ENCODE data around the gene MTUS2.

GRCh38 chr13:29020314-29020713, 200.2 kb downstream of the MTUS2 start:
- TF ChIP-seq, protein P1, sequence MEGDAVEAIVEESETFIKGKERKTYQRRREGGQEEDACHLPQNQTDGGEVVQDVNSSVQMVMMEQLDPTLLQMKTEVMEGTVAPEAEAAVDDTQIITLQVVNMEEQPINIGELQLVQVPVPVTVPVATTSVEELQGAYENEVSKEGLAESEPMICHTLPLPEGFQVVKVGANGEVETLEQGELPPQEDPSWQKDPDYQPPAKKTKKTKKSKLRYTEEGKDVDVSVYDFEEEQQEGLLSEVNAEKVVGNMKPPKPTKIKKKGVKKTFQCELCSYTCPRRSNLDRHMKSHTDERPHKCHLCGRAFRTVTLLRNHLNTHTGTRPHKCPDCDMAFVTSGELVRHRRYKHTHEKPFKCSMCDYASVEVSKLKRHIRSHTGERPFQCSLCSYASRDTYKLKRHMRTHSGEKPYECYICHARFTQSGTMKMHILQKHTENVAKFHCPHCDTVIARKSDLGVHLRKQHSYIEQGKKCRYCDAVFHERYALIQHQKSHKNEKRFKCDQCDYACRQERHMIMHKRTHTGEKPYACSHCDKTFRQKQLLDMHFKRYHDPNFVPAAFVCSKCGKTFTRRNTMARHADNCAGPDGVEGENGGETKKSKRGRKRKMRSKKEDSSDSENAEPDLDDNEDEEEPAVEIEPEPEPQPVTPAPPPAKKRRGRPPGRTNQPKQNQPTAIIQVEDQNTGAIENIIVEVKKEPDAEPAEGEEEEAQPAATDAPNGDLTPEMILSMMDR (IDR thresholded peaks at IDR 0.05 in 2 of 3, conservative IDR thresholded peaks at IDR 0.05 in 1 of 3; ENCODE audit: insufficient read depth in 2 of 3, low read depth in 1 of 3, low read length in 3 of 3), result no peak
- TF ChIP-seq, protein P2, sequence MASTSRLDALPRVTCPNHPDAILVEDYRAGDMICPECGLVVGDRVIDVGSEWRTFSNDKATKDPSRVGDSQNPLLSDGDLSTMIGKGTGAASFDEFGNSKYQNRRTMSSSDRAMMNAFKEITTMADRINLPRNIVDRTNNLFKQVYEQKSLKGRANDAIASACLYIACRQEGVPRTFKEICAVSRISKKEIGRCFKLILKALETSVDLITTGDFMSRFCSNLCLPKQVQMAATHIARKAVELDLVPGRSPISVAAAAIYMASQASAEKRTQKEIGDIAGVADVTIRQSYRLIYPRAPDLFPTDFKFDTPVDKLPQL (IDR thresholded peaks at IDR 0.05; ENCODE audit: extremely low read depth, insufficient read length), result no peak
- TF ChIP-seq, protein P3, sequence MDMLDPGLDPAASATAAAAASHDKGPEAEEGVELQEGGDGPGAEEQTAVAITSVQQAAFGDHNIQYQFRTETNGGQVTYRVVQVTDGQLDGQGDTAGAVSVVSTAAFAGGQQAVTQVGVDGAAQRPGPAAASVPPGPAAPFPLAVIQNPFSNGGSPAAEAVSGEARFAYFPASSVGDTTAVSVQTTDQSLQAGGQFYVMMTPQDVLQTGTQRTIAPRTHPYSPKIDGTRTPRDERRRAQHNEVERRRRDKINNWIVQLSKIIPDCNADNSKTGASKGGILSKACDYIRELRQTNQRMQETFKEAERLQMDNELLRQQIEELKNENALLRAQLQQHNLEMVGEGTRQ (CRISPR knock-in tag; IDR thresholded peaks at IDR 0.05), result no peak
- TF ChIP-seq BRF2 (IDR thresholded peaks at IDR 0.05; ENCODE audit: borderline replicate concordance, insufficient read depth, insufficient read length) (no peak), RFX7 (CRISPR knock-in tag; IDR thresholded peaks at IDR 0.05) (no peak), ZEB2 (IDR thresholded peaks at IDR 0.05) (no peak), ATF7 (IDR thresholded peaks at IDR 0.05) (no peak)

All from K562 (cell line).